COLO668 (cell line): ENCODE measurements around the gene PDE7B.

Experiments
- DNase-seq: peaks from one replicate; lab custom pipeline; 2025; ENCODE audit not compliant: unreplicated experiment; lab: John Stamatoyannopoulos, UW

PDE7B gene

GRCh38 chr6:136022224-136022874 is 170.8 kb downstream of the PDE7B start:
- DNase-seq, result no peak

GRCh38 chr6:136024711-136025110 is 173.2 kb downstream of the PDE7B start:
- DNase-seq, result no peak

GRCh38 chr6:136025736-136026135 is 174.2 kb downstream of the PDE7B start:
- DNase-seq, result no peak

GRCh38 chr6:136030131-136030530 is 178.6 kb downstream of the PDE7B start:
- no peak for DNase-seq

- DNase-seq, result no peak
Observed at GRCh38 chr6:136031982-136032381, 180.5 kb downstream of the PDE7B start.

GRCh38 chr6:136033416-136033815 is 181.9 kb downstream of the PDE7B start:
- no peak for DNase-seq

- DNase-seq, result no peak
Observed at GRCh38 chr6:136034422-136034821, 182.9 kb downstream of the PDE7B start.

GRCh38 chr6:136035378-136036070 is 184.0 kb downstream of the PDE7B start:
- DNase-seq, result no peak

- no peak for DNase-seq
Observed at GRCh38 chr6:136036071-136036380, 184.5 kb downstream of the PDE7B start.

GRCh38 chr6:136036601-136037000 is 185.1 kb downstream of the PDE7B start:
- no peak for DNase-seq

- DNase-seq, result no peak
Observed at GRCh38 chr6:136037242-136037875, 185.9 kb downstream of the PDE7B start.

- DNase-seq, result no peak
Observed at GRCh38 chr6:136037876-136038460, 186.5 kb downstream of the PDE7B start.

- DNase-seq, result no peak
Observed at GRCh38 chr6:136038531-136038930, 187.0 kb downstream of the PDE7B start.

GRCh38 chr6:136039185-136039584 is 187.7 kb downstream of the PDE7B start:
- DNase-seq, result no peak

GRCh38 chr6:136050475-136050874 is 199.0 kb downstream of the PDE7B start:
- DNase-seq, result no peak

- DNase-seq, result no peak
Observed at GRCh38 chr6:136051140-136051775, 199.8 kb downstream of the PDE7B start.

- no peak for DNase-seq
Observed at GRCh38 chr6:136052031-136052430, 200.5 kb downstream of the PDE7B start.

GRCh38 chr6:136058852-136059251 is 207.4 kb downstream of the PDE7B start:
- no peak for DNase-seq

- no peak for DNase-seq
Observed at GRCh38 chr6:136059308-136059707, 207.8 kb downstream of the PDE7B start.

- DNase-seq, result no peak
Observed at GRCh38 chr6:136060052-136060451, 208.6 kb downstream of the PDE7B start.

GRCh38 chr6:136060759-136061158 is 209.3 kb downstream of the PDE7B start:
- DNase-seq, result no peak

- DNase-seq, result no peak
Observed at GRCh38 chr6:136061701-136062100, 210.2 kb downstream of the PDE7B start.
